HG03280 (cell line): ENCODE measurements around the gene SPACDR.
A peak's percentile ranks its signal among the peaks of the same experiment; 100 is the strongest.

Experiments
- ATAC-seq: cut with Tn5 transposase; IDR thresholded peaks from one replicate; pipeline ENCODE4 v1.9.1; 2021; ENCODE audit warnings: mild to moderate bottlenecking, moderate library complexity; ENCODE audit not compliant: unreplicated experiment

SPACDR gene

GRCh38 chr7:100437150-100438100 lies 26.6 kb downstream of the SPACDR start:
- ATAC-seq = no peak

GRCh38 chr7:100435401-100436304 lies 28.4 kb downstream of the SPACDR start:
- peak; percentile 29 for ATAC-seq

- ATAC-seq = no peak
These were observed 29.5 kb downstream of the SPACDR start for GRCh38 chr7:100434297-100435144.

- no peak for ATAC-seq
These were observed 30.3 kb downstream of the SPACDR start for GRCh38 chr7:100433592-100434296.

- ATAC-seq = no peak
These were observed 30.8 kb downstream of the SPACDR start for GRCh38 chr7:100433276-100433591.

GRCh38 chr7:100432621-100433275 lies 31.3 kb downstream of the SPACDR start:
- ATAC-seq = no peak

- no peak for ATAC-seq
These were observed 32.0 kb downstream of the SPACDR start for GRCh38 chr7:100432053-100432452.

GRCh38 chr7:100431286-100431735 lies 32.7 kb downstream of the SPACDR start:
- ATAC-seq = no peak

- ATAC-seq = no peak
These were observed 33.4 kb downstream of the SPACDR start for GRCh38 chr7:100430493-100431285.

- peak; percentile 33 for ATAC-seq
These were observed 34.2 kb downstream of the SPACDR start, which contains the start of gene MEPCE for GRCh38 chr7:100429637-100430492. Gene MEPCE (plus strand): TSS chr7:100429831. CDS start chr7:100430019, 188 bp downstream.

GRCh38 chr7:100428967-100429636 lies 35.0 kb downstream of the SPACDR start:
- ATAC-seq = peak; percentile 46

GRCh38 chr7:100428199-100428966 lies 35.7 kb downstream of the SPACDR start, which contains the start of gene ZCWPW1:
Gene ZCWPW1 (minus strand): TSS chr7:100428703. CDS start chr7:100420649, 8,054 bp downstream.
- peak; percentile 51 for ATAC-seq

- ATAC-seq = no peak
These were observed 36.3 kb downstream of the SPACDR start for GRCh38 chr7:100427762-100428198.

GRCh38 chr7:100426516-100426915 lies 37.5 kb downstream of the SPACDR start:
- no peak for ATAC-seq

- no peak for ATAC-seq
These were observed 38.7 kb downstream of the SPACDR start for GRCh38 chr7:100425347-100425746.

GRCh38 chr7:100423315-100423714 lies 40.7 kb downstream of the SPACDR start:
- ATAC-seq = no peak
